Midbrain (tissue), 1 donor: ENCODE measurements around the gene GAB2.
A peak's percentile ranks its signal among the peaks of the same experiment; 100 is the strongest.
"Not testable (repeated sequence)": the region's sequence is repeated elsewhere in the genome, so short reads cannot be mapped to it uniquely, and the experiment has no call there.

Source experiments
- DNase-seq: peaks from one replicate; lab custom pipeline; 2025; lab: John Stamatoyannopoulos, UW

The GAB2 gene

DNA sequence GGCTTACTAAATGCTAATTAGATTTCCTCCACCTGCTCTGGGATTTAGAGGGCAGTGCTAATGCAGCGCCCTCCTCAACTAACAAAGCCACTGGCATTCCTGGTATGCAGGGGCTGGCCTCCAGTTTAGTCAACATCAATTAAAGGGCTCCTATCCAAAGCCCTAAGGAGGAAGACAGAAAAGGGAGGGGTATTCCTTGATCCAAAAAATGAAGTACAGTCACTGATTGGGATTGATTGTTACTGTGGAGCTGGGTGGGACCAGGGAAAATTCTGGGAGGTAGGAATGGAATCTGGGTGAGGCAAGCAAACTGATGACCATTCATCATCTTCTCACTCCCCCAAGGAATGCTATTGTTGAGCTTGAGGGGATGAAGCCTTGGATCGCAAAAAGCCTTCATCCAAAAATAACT is 52.2 kb downstream of the GAB2 start:
- DNase-seq, result no peak

DNA sequence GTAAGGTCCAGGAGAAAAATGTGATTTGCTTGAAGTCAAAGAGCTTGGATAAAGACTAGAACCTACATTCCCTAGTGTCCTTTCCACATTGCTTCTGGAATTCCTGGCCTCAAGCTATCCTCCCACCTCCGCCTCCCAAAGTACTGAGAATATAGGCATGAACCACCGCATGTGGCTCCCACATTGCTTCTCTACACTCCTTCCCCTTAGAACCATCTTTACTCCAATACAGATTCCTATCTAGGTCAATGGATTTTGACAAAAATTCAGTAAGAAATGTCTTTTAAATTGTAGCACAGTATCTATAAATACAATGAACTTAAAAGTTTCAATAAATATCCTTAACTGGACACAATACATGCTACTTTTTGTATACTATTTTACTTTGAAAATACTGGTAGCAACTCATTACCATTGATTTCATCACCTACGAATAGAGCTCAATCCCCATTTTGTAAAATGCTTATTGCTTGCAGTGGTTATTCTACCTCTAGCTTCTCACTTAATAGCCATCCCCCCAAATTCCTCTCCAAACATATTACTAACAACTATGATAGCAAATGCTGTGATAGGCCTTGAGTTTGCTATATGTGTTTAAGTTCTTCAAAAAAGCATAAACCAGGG is 53.4 kb downstream of the GAB2 start:
- no peak for DNase-seq

DNA sequence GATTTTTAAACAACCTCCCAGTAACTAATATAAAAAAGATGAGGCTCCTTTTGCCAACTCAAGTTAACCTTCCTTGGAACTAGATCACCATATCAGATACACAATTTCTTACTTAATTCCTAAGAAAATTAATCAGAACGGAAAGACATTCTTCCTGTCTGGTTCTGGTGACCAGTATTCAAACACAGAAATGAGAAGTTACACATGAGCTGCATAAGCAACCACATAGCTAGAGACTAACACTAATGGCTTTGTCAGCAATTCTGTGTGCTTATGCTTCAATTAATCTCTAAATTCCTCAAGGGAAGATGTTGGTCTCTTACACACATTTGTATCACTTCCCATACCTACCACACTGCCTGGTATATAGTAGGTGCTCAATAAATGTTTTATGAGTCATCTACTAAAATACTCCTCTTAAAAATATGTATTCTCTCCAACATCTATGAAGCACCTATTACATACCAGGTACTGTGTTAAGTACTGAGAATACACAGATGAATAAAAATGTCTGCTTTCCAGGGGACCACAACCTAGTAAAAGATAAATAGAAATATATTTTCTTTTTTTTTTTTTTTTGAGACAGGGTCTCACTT is 54.5 kb downstream of the GAB2 start:
- no peak for DNase-seq

DNA sequence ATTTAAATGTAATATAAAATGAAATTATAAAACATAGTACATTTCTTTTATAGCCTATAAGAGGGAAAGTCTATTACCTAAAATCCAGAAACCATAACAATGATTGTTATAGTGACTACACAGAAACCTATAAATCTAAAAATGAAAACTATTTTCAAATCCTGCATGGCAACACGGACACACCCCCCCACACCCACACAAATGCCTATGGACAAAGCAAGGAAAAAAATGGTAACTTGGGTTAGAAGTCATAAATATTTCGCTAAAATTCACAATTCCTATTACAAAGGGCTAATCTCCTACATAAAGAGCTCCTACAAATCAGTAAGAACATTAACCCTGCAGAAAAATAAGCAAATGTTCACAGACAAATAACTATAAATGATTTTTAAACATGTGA is 56.4 kb downstream of the GAB2 start:
- DNase-seq, result no peak

DNA sequence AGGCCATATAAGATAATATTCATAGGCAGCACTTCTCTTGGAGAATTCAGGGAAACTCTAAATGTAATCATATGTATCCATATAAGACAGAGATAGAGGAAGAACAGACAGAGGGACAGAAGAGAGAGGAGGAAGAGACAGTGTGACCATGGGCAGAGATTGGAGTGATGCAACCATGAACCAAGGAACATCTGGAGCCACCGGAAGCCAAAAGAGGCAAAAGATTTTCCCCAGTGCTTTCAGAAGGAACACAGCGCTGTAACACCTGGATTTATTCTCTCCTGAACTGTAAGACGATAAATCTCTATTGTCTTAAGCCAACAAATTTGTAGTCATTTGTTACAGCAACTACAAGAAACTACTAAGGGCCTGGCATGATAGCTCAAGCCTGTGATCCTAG is 57.7 kb downstream of the GAB2 start:
- no peak for DNase-seq

DNA sequence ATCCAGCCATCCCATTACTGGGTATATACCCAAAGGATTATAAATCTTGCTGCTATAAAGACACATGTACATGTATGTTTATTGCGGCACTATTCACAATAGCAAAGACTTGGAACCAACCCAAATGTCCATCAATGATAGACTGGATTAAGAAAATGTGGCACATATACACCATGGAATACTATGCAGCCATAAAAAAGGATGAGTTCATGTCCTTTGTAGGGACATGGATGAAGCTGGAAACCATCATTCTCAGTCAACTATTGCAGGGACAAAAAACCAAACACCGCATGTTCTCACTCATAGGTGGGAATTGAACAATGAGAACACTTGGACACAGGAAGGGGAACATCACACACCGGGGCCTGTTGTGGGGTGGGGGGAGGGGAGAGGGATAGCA is 59.7 kb downstream of the GAB2 start:
- not testable (repeated sequence) for DNase-seq

DNA sequence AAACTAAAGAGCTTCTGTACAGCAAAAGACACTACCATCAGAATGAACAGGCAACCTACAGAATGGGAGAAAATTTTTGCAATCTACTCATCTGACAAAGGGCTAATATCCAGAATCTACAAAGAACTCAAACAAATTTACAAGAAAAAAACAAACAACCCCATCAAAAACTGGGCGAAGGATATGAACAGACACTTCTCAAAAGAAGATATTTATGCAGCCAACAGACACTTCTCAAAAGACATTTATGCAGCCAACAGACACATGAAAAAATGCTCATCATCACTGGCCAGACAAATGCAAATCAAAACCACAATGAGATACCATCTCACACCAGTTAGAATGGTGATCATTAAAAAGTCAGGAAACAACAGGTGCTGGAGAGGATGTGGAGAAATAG is 60.2 kb downstream of the GAB2 start:
- not testable (repeated sequence) for DNase-seq

DNA sequence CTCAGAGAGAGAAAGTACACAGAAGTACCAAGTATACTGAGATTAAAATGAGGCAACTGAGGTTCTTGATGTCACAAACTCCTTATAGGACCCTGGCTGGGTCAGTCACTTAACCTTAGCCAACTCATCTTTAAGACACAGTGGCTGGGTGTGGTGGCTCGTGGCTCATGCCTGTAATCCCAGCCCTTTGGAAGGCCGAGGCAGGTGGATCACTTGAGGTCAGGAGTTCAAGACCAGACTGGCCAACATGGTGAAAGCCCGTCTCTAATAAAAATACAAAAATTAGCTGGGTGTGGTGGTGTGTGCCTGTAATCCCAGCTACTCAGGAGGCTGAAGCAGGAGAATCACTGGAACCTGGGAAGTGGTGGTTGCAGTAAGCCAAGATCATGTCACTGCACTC is 61.9 kb downstream of the GAB2 start:
- DNase-seq, result not testable (repeated sequence)

DNA sequence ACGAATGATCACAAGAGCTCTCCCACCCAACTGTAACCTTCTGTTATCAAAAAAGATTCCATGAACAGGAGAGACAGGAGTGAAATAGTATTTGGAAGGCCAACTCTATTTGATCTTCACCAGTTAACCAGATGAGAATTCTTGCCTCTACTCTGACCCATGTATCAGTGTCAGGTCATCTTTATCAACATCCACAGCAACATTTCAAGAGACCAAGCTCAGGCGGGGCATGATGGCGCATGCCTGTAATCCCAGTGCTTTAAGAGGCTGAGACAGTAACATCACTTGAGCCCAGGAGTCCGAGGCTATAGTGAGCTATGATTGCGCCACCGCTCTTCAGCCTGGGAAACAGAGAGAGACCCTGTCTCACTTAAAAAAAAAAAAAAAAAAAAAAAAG is 62.3 kb downstream of the GAB2 start:
- DNase-seq, result no peak

DNA sequence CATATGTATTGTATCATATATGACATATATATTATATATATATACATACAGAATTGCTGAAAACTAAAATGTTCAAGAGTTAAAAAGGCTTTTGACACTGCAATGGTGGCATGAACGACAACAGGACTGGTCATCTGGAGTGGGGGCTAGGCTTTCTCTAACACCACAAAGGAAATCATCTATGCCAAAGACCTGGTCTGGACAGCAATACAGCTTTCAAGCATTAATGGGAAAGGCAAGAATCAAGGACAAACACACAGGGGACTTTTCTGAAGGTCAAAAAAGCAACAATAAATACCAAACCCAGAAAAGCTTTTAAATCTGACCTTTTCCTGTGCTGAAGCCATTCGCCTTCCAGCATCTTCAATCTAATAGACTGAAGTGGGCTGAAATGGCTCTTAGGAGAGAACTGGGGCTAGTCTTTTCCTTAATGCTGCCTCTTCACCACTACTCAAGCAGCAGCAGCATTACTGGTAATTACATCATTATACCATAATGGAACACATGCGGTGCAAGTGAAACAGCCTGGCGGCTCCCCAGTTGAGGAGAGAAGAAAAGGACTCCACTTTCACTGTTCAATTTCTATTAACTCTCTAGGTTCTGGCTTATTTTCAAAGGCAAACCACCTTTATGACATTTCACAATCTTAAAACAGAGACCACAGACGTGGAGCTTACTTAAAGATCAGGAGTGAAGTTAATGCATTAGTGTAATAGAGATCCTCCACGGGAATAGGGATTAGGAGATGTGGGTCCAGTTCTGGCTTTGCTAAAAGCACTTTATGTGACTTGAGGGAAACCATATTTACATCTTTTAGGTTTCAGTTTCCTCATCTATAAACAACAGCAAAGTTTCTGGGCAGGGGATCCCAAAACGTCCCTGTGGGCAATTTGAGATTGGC is 63.0 kb downstream of the GAB2 start:
- no peak for DNase-seq

DNA sequence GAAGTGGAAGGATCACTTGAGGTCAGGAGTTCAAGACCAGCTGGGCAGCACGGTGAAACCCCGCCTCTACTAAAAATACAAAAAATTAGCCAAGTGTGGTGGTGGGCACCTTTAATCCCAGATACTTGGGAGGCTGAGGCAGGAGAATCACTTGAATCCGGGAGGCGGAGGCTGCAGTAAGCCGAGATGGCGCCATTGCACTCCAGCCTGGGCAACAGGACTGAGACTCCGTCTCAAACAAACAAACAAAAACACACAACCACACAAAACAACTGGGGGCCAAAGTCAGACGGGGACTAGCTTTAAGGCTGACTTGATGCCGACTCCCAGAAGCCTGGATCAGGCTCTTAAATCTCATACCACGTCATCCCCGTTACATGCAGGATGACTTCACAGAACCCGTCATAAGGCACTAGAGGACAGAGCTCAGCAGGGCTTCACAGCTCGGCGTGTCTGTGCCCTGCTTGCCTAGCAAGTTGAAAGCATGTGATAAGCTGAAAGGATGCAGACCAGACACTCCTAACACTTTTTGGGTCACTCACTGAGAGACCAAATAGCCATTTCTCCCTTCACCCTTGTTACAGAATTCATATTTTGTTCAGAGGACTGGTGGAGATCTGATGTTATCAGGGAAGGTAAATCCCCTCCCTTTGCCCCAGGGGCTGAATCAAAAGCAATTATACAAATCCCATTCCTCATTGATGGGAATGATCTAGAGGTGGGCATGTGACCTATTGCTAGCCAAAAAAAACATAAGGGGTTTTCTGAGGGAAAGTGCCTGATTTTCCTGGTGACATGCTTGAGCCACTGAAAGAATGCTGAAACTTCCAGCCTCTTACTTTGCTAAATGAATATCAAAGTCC is 65.4 kb downstream of the GAB2 start:
- no peak for DNase-seq

DNA sequence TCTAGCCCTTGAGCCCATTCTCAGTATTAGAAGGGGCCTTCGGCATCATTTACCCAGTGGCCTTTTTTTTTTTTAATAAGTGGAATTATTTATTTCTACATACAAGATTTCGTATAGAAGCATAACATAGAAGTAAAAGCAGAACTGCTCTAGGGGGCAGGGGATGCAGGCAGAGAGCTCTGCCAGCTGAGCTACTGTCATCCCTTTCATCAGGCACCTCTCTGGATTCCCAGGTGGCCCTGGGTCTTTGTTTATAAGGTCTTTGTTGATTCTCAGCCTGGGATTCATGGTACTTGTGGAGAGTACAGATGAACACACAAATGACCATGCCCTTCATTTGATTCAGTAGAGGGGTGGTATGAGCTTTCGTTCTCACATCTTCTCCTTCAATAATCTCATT is 66.4 kb downstream of the GAB2 start:
- peak; percentile 66 for DNase-seq

DNA sequence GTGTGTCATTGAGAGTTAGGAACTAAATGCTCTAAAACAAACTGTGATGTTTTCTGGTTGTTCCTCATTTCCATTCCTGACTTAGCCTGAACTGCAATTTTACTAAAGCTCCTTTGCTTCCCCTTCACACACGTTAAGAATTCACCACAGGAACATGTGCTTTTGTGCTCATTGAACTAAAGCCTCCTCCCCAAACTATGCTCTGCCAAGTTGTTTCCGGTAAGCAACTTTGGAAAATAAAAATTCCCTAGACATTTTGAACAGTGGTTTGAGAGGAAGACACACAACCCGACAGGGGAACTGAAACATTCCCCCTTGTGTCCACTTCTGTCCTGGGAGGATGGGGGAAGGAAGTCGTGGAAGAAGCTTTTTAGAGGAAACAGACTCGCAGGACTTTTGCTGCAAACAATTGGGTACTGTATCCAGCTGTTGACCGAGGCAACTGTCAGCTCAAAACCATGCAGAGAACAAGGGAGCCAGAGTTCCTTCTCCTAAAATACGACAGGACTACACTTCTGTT is 66.9 kb downstream of the GAB2 start:
- DNase-seq, result peak; percentile 77

DNA sequence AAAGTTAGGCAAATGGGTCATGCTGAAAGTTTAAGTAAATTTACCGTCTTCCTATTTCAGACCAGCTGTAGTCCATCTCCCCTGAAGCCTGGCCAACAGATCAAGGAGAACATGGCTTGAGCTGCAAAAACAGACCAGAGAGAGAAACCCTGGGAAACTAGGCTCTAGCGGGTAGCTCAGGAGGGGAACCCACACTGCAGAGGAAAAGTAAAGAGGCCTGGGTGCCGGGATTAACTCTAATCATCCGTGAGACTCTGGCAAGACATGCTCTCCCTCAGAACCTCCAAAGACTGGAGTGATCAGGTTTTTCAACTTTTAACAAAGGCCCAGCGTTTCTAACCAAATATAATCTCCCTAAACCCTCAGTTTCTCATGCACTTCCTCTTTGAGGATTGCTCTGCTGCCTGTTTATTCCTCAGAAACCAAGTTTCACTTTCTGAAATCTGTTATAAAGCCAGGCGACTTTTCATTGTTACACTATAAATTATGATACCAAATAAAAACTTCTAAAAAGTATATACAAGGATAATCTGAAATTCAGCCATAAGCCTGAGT is 67.5 kb downstream of the GAB2 start:
- DNase-seq, result peak; percentile 71

DNA sequence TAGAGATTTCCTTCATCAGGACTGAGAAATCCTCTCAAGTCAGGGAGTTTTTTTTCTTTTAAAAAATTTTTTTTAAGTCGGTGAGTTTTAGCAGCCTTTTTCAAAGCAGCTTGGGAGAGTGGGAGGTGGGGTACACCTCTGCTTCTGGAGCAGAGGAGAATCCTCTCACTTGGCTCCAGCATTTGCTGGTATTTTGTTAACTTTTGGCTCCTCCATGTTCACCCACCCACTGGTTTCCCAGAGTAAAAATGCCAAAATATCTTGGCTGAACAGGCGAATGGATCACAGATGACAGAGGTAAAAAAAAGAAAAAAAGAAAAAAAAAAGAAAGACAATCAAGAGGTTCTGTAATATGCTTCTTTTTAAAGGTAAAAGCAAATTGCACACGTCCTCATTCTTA is 68.0 kb downstream of the GAB2 start:
- DNase-seq, result no peak

DNA sequence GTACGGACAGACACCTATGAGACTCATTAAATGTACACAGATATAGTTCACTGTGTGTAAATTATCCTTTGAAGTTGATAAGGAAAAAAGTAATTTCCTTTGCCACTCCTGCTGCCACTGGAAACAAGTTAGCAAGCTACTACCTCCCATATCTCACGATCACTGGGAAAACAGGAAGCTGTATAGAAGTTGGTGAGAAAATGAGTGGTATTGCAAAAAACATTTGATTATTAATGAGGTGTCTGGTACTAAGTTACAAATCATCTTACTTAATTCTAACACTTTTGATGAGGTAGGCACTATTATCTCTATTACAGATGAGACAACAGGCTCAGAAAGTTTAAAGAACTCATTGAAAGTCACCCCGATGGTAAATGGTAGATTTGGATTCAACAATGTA is 68.5 kb downstream of the GAB2 start:
- DNase-seq, result no peak

DNA sequence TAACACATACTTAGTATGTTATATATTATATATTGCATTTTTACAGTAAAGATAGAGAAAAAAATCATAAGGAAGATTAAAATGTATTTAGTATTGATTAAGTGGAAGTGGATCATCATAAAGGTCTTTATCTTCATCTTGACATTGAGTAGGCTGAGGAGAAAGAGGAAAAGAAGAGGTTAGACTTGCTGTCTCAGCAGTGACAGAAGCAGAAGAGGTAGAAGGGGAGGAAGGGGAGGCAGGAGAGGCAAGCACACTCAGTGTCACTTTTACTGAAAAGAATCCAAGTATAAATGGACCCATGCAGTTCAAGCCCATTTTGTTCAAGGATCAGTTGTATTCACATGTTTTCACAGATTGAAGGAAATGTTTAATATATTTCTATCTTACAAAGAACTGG is 69.7 kb downstream of the GAB2 start:
- no peak for DNase-seq

DNA sequence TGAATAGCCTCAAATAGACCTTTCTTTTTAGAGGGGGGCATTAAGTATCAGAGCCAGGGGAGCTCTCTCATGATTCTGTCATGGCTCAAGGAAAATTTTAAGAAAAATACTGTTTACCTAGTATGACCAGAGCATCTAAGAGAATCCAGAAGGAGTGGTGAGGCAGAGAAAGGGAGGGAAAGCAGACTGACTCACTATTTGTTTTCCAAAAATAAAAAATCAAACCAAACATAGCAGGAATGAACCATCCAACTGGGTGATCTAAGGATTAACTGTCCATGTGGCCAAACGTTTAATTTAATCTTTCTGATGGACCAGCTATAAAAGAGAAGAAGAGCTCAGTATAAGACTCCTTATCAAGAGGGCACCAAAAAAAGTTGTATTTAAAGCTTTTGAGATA is 70.8 kb downstream of the GAB2 start:
- DNase-seq, result no peak

DNA sequence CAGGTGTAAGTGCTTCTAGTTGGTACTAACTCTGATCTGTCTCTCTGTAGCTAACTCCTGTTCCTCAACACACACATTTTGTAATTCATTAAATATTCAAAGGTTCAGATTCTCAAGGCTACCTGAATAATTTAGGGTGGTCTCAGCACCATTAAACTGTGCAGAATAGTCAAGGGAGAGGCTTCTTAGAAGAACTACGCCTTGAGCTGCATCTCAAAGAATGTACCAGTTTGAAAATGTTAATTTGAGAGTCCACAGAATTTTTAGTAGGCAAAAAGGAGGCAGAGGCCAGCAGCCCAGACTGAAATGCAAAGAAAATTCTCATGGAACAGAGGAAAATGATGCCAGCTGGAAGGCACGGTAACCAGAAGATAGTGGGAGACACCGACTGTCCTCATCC is 72.2 kb downstream of the GAB2 start:
- DNase-seq, result no peak

DNA sequence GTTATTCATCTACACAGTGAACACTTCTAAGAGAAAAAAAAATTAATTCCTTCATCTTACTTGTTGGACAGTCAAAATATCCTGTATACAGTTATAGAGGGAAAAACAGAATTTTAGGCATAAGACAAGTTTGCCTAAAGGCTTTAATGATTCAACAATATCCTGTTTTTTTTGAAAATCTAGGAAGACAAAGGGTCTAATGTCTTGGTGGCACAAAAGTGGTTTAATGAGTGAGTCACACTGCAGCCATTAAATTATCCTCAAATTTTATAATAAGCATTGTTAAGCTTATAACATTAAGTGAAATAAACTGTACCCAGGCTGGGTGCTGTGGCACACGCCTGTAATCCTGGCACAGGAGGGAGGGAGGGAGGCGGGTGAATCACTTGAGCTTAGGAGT is 72.9 kb downstream of the GAB2 start:
- no peak for DNase-seq

DNA sequence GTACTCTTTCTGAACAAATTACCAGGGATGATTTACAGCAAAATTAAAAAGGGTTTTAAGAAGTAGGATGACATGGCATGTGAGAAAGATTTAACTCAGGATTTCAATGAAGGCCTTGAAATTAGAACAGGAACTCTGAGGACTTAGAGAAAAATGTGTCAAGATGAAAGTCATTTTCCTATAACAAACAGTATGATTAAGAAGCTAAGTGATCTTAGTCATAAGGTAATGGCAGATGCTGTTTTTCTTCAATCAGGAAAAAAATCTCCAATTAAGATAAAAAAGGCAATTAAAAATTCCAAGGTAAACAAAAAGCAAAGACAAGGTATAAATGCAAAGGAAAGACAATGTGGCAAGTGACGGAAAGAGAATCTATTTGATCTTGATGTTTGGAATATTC is 73.5 kb downstream of the GAB2 start:
- no peak for DNase-seq

DNA sequence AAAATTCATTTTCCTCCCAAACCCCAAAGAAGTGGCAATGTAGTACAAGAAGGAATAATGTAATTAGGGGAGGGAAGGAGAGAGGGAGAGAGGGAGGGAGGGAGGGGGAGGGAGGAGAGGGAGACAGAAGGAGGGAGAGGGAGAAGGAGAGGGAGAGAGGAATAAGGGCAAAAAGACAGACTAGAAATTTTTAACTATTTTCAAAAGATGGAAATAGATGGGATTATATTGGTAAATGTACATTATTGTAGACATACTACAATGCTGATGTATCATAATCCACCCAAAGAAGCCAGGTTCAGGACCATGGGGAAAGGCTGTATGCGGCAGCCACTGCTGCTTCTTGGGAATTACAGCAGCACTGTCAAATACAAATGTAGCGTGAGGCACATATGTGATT is 74.3 kb downstream of the GAB2 start:
- no peak for DNase-seq
